Esophagus muscularis mucosa (tissue), 4 donors: ENCODE measurements around the gene AHCYL1. TPM values are rescaled to one million over a fixed set of nuclear protein-coding genes. Genes with fewer than 3 reads are reported as not detected.
A peak's percentile ranks its signal among the peaks of the same experiment; 100 is the strongest.

ENCODE experiments used
- DNase-seq: peaks from one replicate; pipeline ENCODE4 v3.0.0-alpha.2; 2017; ENCODE audit errors: extremely low spot score
- H3K27ac ChIP-seq, 4 donors: fragments of 200-600 bp; sonication (generic); replicated peaks in 1 of 4; 1 replicate in 3 of 4; 2 replicates in 1 of 4; pipeline ENCODE4 v1.5.1; 2016 to 2019; ENCODE audit warnings: mild to moderate bottlenecking in 1 of 4
- H3K27me3 ChIP-seq, 4 donors: fragments of 200-600 bp; sonication (generic); one replicate each; pipeline versions ENCODE4 v1.5.1 to v1.6.0; 2016 to 2019
- H3K36me3 ChIP-seq, 4 donors: fragments of 200-600 bp; sonication (generic); one replicate each; pipeline ENCODE4 v1.5.1; 2016 to 2019
- H3K4me1 ChIP-seq, 4 donors: fragments of 200-600 bp; sonication (generic); one replicate each; pipeline ENCODE4 v1.5.1; 2016 to 2019
- H3K4me3 ChIP-seq, 4 donors: fragments of 200-600 bp; sonication (generic); 1 replicate in 2 of 4; 2 replicates in 2 of 4; pipeline ENCODE4 v1.5.1; 2016 to 2019; ENCODE audit warnings: mild to moderate bottlenecking in 4 of 4, moderate library complexity in 1 of 4
- H3K9me3 ChIP-seq, 4 donors: fragments of 200-600 bp; sonication (generic); 1 replicate in 3 of 4; 2 replicates in 1 of 4; pipeline ENCODE4 v1.5.1; 2016 to 2019
- EP300 ChIP-seq: sonication (generic); formaldehyde crosslinking; IDR thresholded peaks from one replicate; pipeline ENCODE4 v1.6.1; 2017; ENCODE audit warnings: antibody characterized with exemption
- POLR2A ChIP-seq: fragments of 450-650 bp; IDR thresholded peaks from one replicate; pipeline ENCODE4 v1.6.1; 2017; ENCODE audit warnings: antibody characterized with exemption, moderate library complexity, mild to moderate bottlenecking, low read depth
- POLR2AphosphoS5 ChIP-seq, 2 donors: sonication (generic); formaldehyde crosslinking; IDR thresholded peaks; one replicate each; pipeline ENCODE4 v1.6.1; 2017; ENCODE audit warnings: antibody characterized with exemption in 2 of 2
- WGBS: methylation state at CpG from one replicate; pipeline ENCODE4 v1.1.5; 2018; 5-methylcytosine and 5-hydroxymethylcytosine counted together
- intact Hi-C: fragments of 100-400 bp; cut with DNase I; formaldehyde crosslinking; loops from one replicate; pipeline ENCODE4 v1.15.1; 2023
- total RNA-seq, 4 donors: library from RNA; depleted of rRNA; stranded (reverse); fragments of >200 nt; gene quantifications; one replicate each; pipeline versions ENCODE4 v1.1.0 to v1.2.1, GENCODE V29; 2016
- TF ChIP-seq, protein P1 (sequence below), 3 experiments: fragments of 200-600 bp in 2 of 3; fragments of 450-650 bp in 1 of 3; sonication (generic) in 2 of 3; IDR thresholded peaks; one replicate each; pipeline ENCODE4 v1.5.1; 2017 to 2019; ENCODE audit warnings: antibody characterized with exemption in 3 of 3, mild to moderate bottlenecking in 2 of 3, moderate library complexity in 1 of 3

The AHCYL1 gene
- total RNA-seq, 4 donors from 2014 or later, result 72.1 to 111 (median 91.0) TPM

DNA sequence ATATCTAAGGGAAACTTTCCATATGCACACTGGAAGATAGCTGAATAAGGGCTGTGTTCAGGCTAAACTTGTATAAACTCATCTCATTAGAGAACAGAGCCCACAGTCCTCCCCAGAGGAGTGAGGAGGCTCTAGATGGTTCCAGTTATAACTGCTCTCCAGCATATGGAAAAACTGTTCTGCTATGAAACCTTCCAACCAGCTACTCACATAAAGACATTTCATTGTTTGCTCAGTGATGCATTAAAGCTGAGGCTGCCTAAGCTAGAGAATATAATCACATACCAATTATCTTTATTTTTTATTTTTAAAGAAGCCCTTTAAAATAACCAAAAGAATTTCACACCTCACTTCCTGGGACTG lies 13.3 kb downstream of the AHCYL1 start:
- Histone ChIP-seq H3K36me3 (no peaks in the 10 kb centered on the region), H3K9me3 (no peaks in the 10 kb centered on the region), H3K4me3 (no peak overlapping the region), H3K27ac (peak overlapping the region in 1 of 4 donors; percentile 72), H3K4me1 (peaks cover 26 to 76% (median 60%) of the 10 kb centered on the region in 4 donors), H3K27me3 (no peaks in the 10 kb centered on the region)
- TF ChIP-seq EP300 (no peak), POLR2A (no peak), POLR2AphosphoS5 (IDR thresholded peaks at IDR 0.05) (no peak)
- TF ChIP-seq, protein P1, sequence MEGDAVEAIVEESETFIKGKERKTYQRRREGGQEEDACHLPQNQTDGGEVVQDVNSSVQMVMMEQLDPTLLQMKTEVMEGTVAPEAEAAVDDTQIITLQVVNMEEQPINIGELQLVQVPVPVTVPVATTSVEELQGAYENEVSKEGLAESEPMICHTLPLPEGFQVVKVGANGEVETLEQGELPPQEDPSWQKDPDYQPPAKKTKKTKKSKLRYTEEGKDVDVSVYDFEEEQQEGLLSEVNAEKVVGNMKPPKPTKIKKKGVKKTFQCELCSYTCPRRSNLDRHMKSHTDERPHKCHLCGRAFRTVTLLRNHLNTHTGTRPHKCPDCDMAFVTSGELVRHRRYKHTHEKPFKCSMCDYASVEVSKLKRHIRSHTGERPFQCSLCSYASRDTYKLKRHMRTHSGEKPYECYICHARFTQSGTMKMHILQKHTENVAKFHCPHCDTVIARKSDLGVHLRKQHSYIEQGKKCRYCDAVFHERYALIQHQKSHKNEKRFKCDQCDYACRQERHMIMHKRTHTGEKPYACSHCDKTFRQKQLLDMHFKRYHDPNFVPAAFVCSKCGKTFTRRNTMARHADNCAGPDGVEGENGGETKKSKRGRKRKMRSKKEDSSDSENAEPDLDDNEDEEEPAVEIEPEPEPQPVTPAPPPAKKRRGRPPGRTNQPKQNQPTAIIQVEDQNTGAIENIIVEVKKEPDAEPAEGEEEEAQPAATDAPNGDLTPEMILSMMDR (IDR thresholded peaks at IDR 0.05), result no peak
- DNase-seq, result no peak
- intact Hi-C loops, result no loop called here

DNA sequence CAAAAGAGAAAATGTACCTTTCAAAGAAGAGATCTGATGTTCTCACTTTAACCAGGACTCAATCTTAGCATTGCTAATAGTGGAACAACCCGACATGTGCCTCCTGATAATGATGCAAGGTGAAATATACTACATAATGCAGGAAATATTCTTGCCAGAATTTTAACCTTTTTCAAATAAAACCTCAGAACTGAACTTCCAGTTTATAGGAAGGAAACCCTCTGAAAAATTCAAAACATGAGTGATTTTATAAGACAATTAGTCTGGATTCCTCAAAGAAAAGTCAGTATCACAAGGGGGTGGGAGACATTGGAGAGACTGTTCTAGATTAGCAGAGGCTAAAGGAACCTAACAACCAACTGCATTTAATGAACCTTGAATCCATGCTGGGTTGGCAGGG lies 18.1 kb downstream of the AHCYL1 start:
- H3K4me1 ChIP-seq, result peaks cover 44 to 76% (median 58%) of the 10 kb centered on the region in 4 donors
- H3K9me3 ChIP-seq, result no peaks in the 10 kb centered on the region
- no peak for DNase-seq
- peak overlapping the region in 1 of 4 donors; percentile 79 for H3K27ac ChIP-seq
- TF ChIP-seq, protein P1 (IDR thresholded peaks at IDR 0.05), result no peak
- TF ChIP-seq EP300 (no peak), POLR2A (no peak), POLR2AphosphoS5 (IDR thresholded peaks at IDR 0.05) (no peak)
- intact Hi-C loops, result no loop called here
- no peaks in the 10 kb centered on the region for H3K27me3 ChIP-seq
- no peak overlapping the region for H3K4me3 ChIP-seq
- no peaks in the 10 kb centered on the region for H3K36me3 ChIP-seq
- WGBS, result 86% methylated on average over 1 of the region's 1 CpG

DNA sequence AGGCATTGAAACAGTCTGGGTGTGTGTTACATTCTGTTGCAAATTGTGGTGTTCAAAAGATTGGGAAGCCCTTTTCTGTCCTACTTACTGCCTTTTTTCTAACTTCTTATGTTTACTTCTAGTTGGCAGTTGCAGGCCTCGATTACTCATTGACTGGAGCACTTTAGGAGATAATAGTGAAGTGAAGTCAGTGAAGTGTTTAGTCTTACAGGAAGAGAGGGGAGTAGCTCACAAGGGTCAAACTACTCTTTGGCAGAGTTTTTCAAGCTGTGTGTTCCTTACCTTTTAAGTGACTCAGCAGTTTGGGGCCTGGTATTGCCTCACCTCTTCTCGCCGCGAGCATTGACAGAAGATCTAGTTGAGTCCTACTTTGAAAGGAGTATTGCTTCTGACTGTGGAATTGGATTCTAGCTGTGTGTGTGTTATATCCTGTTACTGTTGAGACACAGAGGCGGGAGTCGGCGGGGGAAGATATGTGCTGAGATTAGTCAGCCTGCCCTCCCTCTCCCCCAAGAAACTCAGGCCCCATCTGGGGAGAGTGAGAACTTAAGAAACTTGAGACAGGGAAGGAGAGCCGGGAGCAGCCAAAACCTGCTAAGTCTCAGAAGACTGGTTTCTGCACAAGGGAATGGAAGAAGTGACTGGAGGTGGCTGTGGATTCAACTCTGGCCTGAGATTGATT lies 19.3 kb downstream of the AHCYL1 start:
- intact Hi-C loops, result no loop called here
- WGBS, result 17% methylated on average over 8 of the region's 8 CpGs

DNA sequence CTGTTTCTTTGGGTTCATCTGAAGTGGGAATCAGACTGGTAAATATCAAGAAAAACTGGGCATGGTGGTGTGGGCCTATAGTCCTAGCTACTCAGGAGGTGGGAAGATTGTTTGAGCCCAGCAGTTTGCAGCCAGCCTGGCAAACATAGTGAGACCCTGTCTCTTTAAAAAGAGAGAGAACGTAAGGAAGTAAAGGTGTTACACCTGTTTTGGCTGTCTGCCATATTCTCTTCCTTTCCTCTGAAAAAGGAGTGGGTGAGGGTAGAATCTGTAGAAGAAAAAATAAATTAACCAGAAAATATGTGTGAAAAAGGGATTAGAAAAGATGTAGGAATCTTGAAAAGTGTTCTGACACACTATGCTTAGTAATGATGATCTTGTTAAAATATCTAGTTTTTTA lies 20.0 kb downstream of the AHCYL1 start:
- no peak for DNase-seq
- Histone ChIP-seq H3K27ac (peak overlapping the region; percentile 74 to 79 (median 75)), H3K27me3 (no peaks in the 10 kb centered on the region), H3K4me1 (peaks cover 44 to 65% (median 55%) of the 10 kb centered on the region in 4 donors), H3K4me3 (peak overlapping the region; percentile 3 to 39 (median 30)), H3K36me3 (peaks cover 8 to 9% (median 8%) of the 10 kb centered on the region in 4 donors), H3K9me3 (no peaks in the 10 kb centered on the region)
- TF ChIP-seq POLR2AphosphoS5 (IDR thresholded peaks at IDR 0.05) (no peak), EP300 (no peak), POLR2A (no peak)
- TF ChIP-seq, protein P1 (IDR thresholded peaks at IDR 0.05), result no peak
- intact Hi-C loops, result no loop called here
- WGBS, result 63% methylated on average over 1 of the region's 1 CpG

More for the DNA sequence above, 19.3 kb downstream of the AHCYL1 start:
- Histone ChIP-seq H3K4me3 (peak overlapping the region; percentile 3 to 39 (median 30)), H3K27me3 (no peaks in the 10 kb centered on the region), H3K9me3 (no peaks in the 10 kb centered on the region), H3K27ac (peak overlapping the region; percentile 74 to 79 (median 75)), H3K4me1 (peaks cover 44 to 69% (median 56%) of the 10 kb centered on the region in 4 donors), H3K36me3 (peaks cover 1 to 2% (median 1%) of the 10 kb centered on the region in 4 donors)
- TF ChIP-seq EP300 (no peak), POLR2AphosphoS5 (IDR thresholded peaks at IDR 0.05) (peak; percentile 49 to 73), POLR2A (no peak)
- TF ChIP-seq, protein P1 (IDR thresholded peaks at IDR 0.05), result no peak
- no peak for DNase-seq
